Fibroblast of lung (primary cell): ENCODE data around the gene PSMD1.

Experiments used
- EZH2 ChIP-seq: IDR thresholded peaks from 2 replicates; pipeline ENCODE4 v1.5.1; 2012; ENCODE audit warnings: low read length, control low read depth, mild to moderate bottlenecking; ENCODE audit errors: missing control alignments
- TF ChIP-seq, protein P1 (sequence below), 2 donors: IDR thresholded peaks in 1 of 2; conservative IDR thresholded peaks in 1 of 2; 1 replicate in 1 of 2; 2 replicates in 1 of 2; pipeline ENCODE4 v1.5.1; 2011 to 2012; ENCODE audit warnings: low read length in 2 of 2, control low read depth in 1 of 2, inconsistent platforms in 1 of 2, low read depth in 1 of 2, mild to moderate bottlenecking in 1 of 2

GRCh38 chr2:231050018-231050901, 6.4 kb upstream of the PSMD1 start:
- TF ChIP-seq, protein P1, sequence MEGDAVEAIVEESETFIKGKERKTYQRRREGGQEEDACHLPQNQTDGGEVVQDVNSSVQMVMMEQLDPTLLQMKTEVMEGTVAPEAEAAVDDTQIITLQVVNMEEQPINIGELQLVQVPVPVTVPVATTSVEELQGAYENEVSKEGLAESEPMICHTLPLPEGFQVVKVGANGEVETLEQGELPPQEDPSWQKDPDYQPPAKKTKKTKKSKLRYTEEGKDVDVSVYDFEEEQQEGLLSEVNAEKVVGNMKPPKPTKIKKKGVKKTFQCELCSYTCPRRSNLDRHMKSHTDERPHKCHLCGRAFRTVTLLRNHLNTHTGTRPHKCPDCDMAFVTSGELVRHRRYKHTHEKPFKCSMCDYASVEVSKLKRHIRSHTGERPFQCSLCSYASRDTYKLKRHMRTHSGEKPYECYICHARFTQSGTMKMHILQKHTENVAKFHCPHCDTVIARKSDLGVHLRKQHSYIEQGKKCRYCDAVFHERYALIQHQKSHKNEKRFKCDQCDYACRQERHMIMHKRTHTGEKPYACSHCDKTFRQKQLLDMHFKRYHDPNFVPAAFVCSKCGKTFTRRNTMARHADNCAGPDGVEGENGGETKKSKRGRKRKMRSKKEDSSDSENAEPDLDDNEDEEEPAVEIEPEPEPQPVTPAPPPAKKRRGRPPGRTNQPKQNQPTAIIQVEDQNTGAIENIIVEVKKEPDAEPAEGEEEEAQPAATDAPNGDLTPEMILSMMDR (conservative IDR thresholded peaks at IDR 0.05 in 1 of 2, IDR thresholded peaks at IDR 0.05 in 1 of 2; ENCODE audit: low read depth in 1 of 2, low read length in 2 of 2): no peak
- no peak for TF ChIP-seq EZH2
